WI38 (cell line): ENCODE data around the gene VPS50.

Experiments used
- H3K4me3 ChIP-seq: 2 replicates; pipeline ENCODE4 v1.5.1; 2011; ENCODE audit warnings: low read depth, mild to moderate bottlenecking, control low read depth, low read length
- TF ChIP-seq, protein P1 (sequence below): IDR thresholded peaks from 2 replicates; pipeline ENCODE4 v1.5.1; 2012; ENCODE audit warnings: low read depth, mild to moderate bottlenecking, control low read depth, low read length

Gene VPS50

GRCh38 chr7:93279541-93279940, 47.4 kb downstream of the VPS50 start:
- H3K4me3 ChIP-seq: no peak overlapping the region
- TF ChIP-seq, protein P1, sequence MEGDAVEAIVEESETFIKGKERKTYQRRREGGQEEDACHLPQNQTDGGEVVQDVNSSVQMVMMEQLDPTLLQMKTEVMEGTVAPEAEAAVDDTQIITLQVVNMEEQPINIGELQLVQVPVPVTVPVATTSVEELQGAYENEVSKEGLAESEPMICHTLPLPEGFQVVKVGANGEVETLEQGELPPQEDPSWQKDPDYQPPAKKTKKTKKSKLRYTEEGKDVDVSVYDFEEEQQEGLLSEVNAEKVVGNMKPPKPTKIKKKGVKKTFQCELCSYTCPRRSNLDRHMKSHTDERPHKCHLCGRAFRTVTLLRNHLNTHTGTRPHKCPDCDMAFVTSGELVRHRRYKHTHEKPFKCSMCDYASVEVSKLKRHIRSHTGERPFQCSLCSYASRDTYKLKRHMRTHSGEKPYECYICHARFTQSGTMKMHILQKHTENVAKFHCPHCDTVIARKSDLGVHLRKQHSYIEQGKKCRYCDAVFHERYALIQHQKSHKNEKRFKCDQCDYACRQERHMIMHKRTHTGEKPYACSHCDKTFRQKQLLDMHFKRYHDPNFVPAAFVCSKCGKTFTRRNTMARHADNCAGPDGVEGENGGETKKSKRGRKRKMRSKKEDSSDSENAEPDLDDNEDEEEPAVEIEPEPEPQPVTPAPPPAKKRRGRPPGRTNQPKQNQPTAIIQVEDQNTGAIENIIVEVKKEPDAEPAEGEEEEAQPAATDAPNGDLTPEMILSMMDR: no peak

- TF ChIP-seq, protein P1: no peak
- H3K4me3 ChIP-seq: no peak overlapping the region
These were observed 52.7 kb downstream of the VPS50 start for GRCh38 chr7:93284908-93285307.

DNA sequence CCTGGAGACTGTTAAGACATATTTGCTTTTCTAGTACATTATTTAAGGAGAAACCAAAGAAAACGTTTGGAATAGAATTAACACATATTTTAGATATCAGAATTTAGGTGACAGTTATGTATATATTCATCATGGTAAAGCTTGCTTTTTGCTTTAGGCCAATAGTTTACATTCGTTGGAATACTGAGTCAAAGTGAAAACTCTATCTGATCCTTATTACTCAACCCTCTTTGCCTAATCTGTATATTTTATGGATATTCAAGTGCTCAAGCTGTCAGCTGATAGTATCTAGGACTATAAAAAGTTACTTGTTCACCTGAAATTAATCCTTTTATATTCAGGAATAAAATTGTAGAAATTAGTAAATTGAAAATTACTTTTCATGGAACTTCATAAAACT, 61.1 kb downstream of the VPS50 start:
- H3K4me3 ChIP-seq: no peak overlapping the region
- TF ChIP-seq, protein P1: no peak

GRCh38 chr7:93298206-93298605, 66.0 kb downstream of the VPS50 start:
- TF ChIP-seq, protein P1: no peak
- no peak overlapping the region for H3K4me3 ChIP-seq

GRCh38 chr7:93298671-93299070, 66.5 kb downstream of the VPS50 start:
- TF ChIP-seq, protein P1: no peak
- H3K4me3 ChIP-seq: no peak overlapping the region

GRCh38 chr7:93301736-93302135, 69.6 kb downstream of the VPS50 start:
- TF ChIP-seq, protein P1: no peak
- no peak overlapping the region for H3K4me3 ChIP-seq

DNA sequence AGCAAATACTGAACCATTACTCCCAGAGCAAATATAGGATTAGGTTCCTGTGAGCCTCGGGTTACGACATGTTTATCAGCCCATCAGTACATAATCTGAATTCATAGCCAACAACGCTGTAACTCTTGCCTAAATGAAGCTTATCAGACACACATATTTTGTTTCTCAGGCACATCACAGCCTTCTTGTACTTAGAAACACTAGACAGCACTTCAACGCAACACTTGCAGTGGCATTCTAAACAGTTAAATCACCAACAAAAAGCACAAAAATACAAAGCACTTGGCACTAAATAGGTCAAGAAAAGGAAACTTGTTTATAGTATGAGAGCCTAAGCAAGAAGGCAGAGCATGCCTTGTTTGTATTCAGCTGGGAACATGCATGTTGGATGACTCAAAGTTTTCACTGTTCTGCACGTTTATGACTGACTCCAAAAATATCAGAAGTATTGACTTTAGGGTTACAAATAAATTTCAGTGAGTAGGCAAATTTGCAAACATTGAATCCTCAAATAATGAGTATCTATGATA, 75.0 kb downstream of the VPS50 start:
- TF ChIP-seq, protein P1: no peak
- H3K4me3 ChIP-seq: peak overlapping the region; percentile 4; the same call in 1 of the 2 replicates
